Measurements from ENCODE around the gene SDR42E1. TPM values are rescaled to one million over a fixed set of nuclear protein-coding genes. Genes with fewer than 3 reads are reported as not detected.

SDR42E1 gene
- total RNA-seq, 1 experiment from 2014 or later = 17.4 TPM

GRCh38 chr16:82005027-82005830 is 6.0 kb downstream of the SDR42E1 start:
- Histone ChIP-seq H2AFZ (ENCODE audit: low read depth, low read length, poor library complexity, severe bottlenecking) (no peak overlapping the region), H3K27me3 (ENCODE audit: insufficient read depth, low read length) (no peaks in the 10 kb centered on the region), H3K27ac (ENCODE audit: low read depth, low read length) (no peak overlapping the region), H3K4me3 (replicated peaks in 1 of 2; ENCODE audit: low read depth in 1 of 2, low read length in 2 of 2) (no peak overlapping the region), H3K36me3 (ENCODE audit: control insufficient read depth in 1 of 2, insufficient read depth in 2 of 2, low read length in 2 of 2) (peaks cover 13 to 20% of the 10 kb centered on the region in 2 experiments; a peak in 3 of 4 replicates), H3K4me1 (ENCODE audit: control insufficient read depth in 1 of 2, insufficient read depth in 2 of 2, low read length in 2 of 2) (peaks cover 0 to 2% of the 10 kb centered on the region in 2 experiments; a peak in 2 of 4 replicates), H3K9ac (ENCODE audit: low read length) (no peak overlapping the region), H3K9me3 (ENCODE audit: control insufficient read depth in 1 of 2, insufficient read depth in 1 of 2, low read depth in 1 of 2, low read length in 2 of 2) (peaks cover 6 to 8% of the 10 kb centered on the region in 2 experiments; a peak in 2 of 4 replicates), H3K9me2 (ENCODE audit: insufficient read depth) (no peaks in the 10 kb centered on the region), H4K20me1 (ENCODE audit: insufficient read depth) (no peaks in the 10 kb centered on the region), H3K79me2 (ENCODE audit: insufficient read depth, low read length) (peaks cover 4% of the 10 kb centered on the region; the same call in 1 of the 2 replicates), H3K4me2 (ENCODE audit: low read length) (no peak overlapping the region)
- intact Hi-C loops (cut with micrococcal nuclease) = no loop called here
- ChIA-PET RAD21 (ENCODE audit: low non-redundant PET in 1 of 2, low total read pairs in 2 of 2, uncharacterized antibody in 2 of 2, unreplicated experiment in 2 of 2) (no interaction called here), POLR2A (no interaction called here), CTCF (no interaction called here)
- TF ChIP-seq CBX3 (IDR thresholded peaks at IDR 0.05; ENCODE audit: low read depth) (no peak), MAX (IDR thresholded peaks at IDR 0.05) (no peak), RAD21 (IDR thresholded peaks at IDR 0.05; ENCODE audit: low read depth) (no peak), ATF3 (IDR thresholded peaks at IDR 0.05) (no peak), EZH2 (IDR thresholded peaks at IDR 0.05) (no peak), ZNF274 (IDR thresholded peaks at IDR 0.05; ENCODE audit: low read depth, low read length) (no peak), YY1 (IDR thresholded peaks at IDR 0.05; ENCODE audit: extremely low read depth, insufficient replicate concordance, low read depth, low read length) (no peak), POLR2AphosphoS5 (IDR thresholded peaks at IDR 0.05; ENCODE audit: low read depth, low read length) (no peak), SRF (IDR thresholded peaks at IDR 0.05; ENCODE audit: low read depth) (no peak), EGR1 (IDR thresholded peaks at IDR 0.05; ENCODE audit: low read depth) (no peak), SIN3A (IDR thresholded peaks at IDR 0.05; ENCODE audit: low read depth) (no peak), TCF7L2 (IDR thresholded peaks at IDR 0.05; ENCODE audit: borderline replicate concordance, extremely low read depth, insufficient read depth, insufficient read length) (no peak), REST (IDR thresholded peaks at IDR 0.05; ENCODE audit: low read depth) (no peak), ZBTB33 (IDR thresholded peaks at IDR 0.05; ENCODE audit: extremely low read depth, insufficient replicate concordance, low read length) (no peak)
- DNase-seq (ENCODE audit: low read depth, low spot score) (no peak), ATAC-seq (no peak)
- BruUV-seq (replicated peaks) = no TSS peak
